Chondrocyte (in vitro differentiated cells): ENCODE results near the gene MYCBP2. TPM values are rescaled to one million over a fixed set of nuclear protein-coding genes. Genes with fewer than 3 reads are reported as not detected.

Source experiments
- DNase-seq: peaks from one replicate; pipeline ENCODE4 v3.0.0; 2021; ENCODE audit warnings: mixed read lengths, low spot score
- H3K27ac Mint-ChIP-seq: one replicate; pipeline ENCODE4 v1.8.0; 2021; ENCODE audit warnings: mild to moderate bottlenecking, moderate library complexity, mixed read lengths; ENCODE audit not compliant: unreplicated experiment
- H3K27me3 Mint-ChIP-seq: 2 replicates; pipeline ENCODE4 v1.8.0; 2021; ENCODE audit warnings: low read depth, mixed read lengths
- H3K36me3 Mint-ChIP-seq: 2 replicates; pipeline ENCODE4 v1.8.0; 2021; ENCODE audit warnings: low read depth, mixed read lengths
- H3K4me1 Mint-ChIP-seq: 2 replicates; pipeline ENCODE4 v1.8.0; 2021; ENCODE audit warnings: low read depth, mild to moderate bottlenecking, mixed read lengths
- H3K4me3 Mint-ChIP-seq: one replicate; pipeline ENCODE4 v1.8.0; 2021; ENCODE audit warnings: mild to moderate bottlenecking, moderate library complexity, mixed read lengths; ENCODE audit not compliant: unreplicated experiment
- H3K9me3 Mint-ChIP-seq: 2 replicates; pipeline ENCODE4 v1.8.0; 2021; ENCODE audit warnings: low read depth, mixed read lengths
- CTCF ChIP-seq: fragments of 200-600 bp; sonication (generic); IDR thresholded peaks from 2 replicates; pipeline ENCODE4 v1.5.0; 2021; ENCODE audit warnings: antibody characterized with exemption, mild to moderate bottlenecking, moderate library complexity
- total RNA-seq: library from RNA; stranded (reverse); gene quantifications from 3 replicates; pipeline ENCODE4 v1.2.1, GENCODE V29; 2021

Gene MYCBP2
- total RNA-seq, 1 donor from 2014 or later = 59.5 TPM

GRCh38 chr13:77048681-77049080 is 278.2 kb downstream of the MYCBP2 start:
- H3K27me3 Mint-ChIP-seq = no peaks in the 10 kb centered on the region
- no peak overlapping the region for H3K4me3 Mint-ChIP-seq
- no peaks in the 10 kb centered on the region for H3K4me1 Mint-ChIP-seq
- TF ChIP-seq CTCF = no peak
- peaks cover 27% of the 10 kb centered on the region for H3K36me3 Mint-ChIP-seq
- no peaks in the 10 kb centered on the region for H3K9me3 Mint-ChIP-seq
- DNase-seq = no peak
- H3K27ac Mint-ChIP-seq = no peak overlapping the region

- TF ChIP-seq CTCF = no peak
- no peaks in the 10 kb centered on the region for H3K4me1 Mint-ChIP-seq
- no peak for DNase-seq
- no peaks in the 10 kb centered on the region for H3K27me3 Mint-ChIP-seq
- no peak overlapping the region for H3K4me3 Mint-ChIP-seq
- no peaks in the 10 kb centered on the region for H3K9me3 Mint-ChIP-seq
- H3K27ac Mint-ChIP-seq = no peak overlapping the region
- peaks cover 30% of the 10 kb centered on the region for H3K36me3 Mint-ChIP-seq
Observed at GRCh38 chr13:77047649-77048343, 279.1 kb downstream of the MYCBP2 start.

GRCh38 chr13:77042566-77043177 is 284.2 kb downstream of the MYCBP2 start:
- no peak for DNase-seq
- Mint-ChIP-seq H3K4me1 (no peaks in the 10 kb centered on the region), H3K4me3 (no peak overlapping the region), H3K9me3 (no peaks in the 10 kb centered on the region), H3K27me3 (no peaks in the 10 kb centered on the region), H3K36me3 (peaks cover 15% of the 10 kb centered on the region), H3K27ac (no peak overlapping the region)
- TF ChIP-seq CTCF = no peak

GRCh38 chr13:77040835-77041234 is 286.1 kb downstream of the MYCBP2 start:
- Mint-ChIP-seq H3K27me3 (no peaks in the 10 kb centered on the region), H3K4me1 (no peaks in the 10 kb centered on the region), H3K9me3 (no peaks in the 10 kb centered on the region), H3K36me3 (peaks cover 10% of the 10 kb centered on the region), H3K27ac (no peak overlapping the region), H3K4me3 (no peak overlapping the region)
- TF ChIP-seq CTCF = no peak
- no peak for DNase-seq

GRCh38 chr13:77040076-77040475 is 286.8 kb downstream of the MYCBP2 start:
- Mint-ChIP-seq H3K9me3 (no peaks in the 10 kb centered on the region), H3K4me3 (no peak overlapping the region), H3K4me1 (no peaks in the 10 kb centered on the region), H3K27me3 (no peaks in the 10 kb centered on the region), H3K27ac (no peak overlapping the region), H3K36me3 (peaks cover 7% of the 10 kb centered on the region)
- TF ChIP-seq CTCF = no peak
- DNase-seq = no peak
